HepG2 (cell line): ENCODE data around the gene UBE2C. TPM values are rescaled to one million over a fixed set of nuclear protein-coding genes. Genes with fewer than 3 reads are reported as not detected.

Experiments
- ATAC-seq: fragments of 200-7000 bp; cut with Tn5 transposase; 3 replicates; pipeline ENCODE4 v1.9.1; 2020; ENCODE audit warnings: mild to moderate bottlenecking, moderate library complexity
- BruUV-seq: library from RNA; stranded (reverse); fragments of 400-500 nt; replicated peaks from 2 replicates; lab custom pipeline; 2021; lab: Mats Ljungman, UMichigan
- CTCF ChIA-PET: fragments of 300-600 bp; formaldehyde crosslinking; extraction: SDS; loops from one replicate; lab custom pipeline; 2021; ENCODE audit warnings: low total read pairs, inconsistent platforms, low intra/inter-chr PET ratio; lab: Yijun Ruan, JAX
- POLR2A ChIA-PET: fragments of 350-600 bp; sonication (Branson Sonifier 250); formaldehyde crosslinking; loops from one replicate; lab custom pipeline; 2020; ENCODE audit warnings: antibody characterized with exemption, inconsistent platforms; lab: Yijun Ruan, JAX
- DNase-seq: peaks from one replicate; pipeline ENCODE4 v3.0.0-alpha.2; 2015; ENCODE audit warnings: low spot score
- FAIRE-seq: peaks from 3 replicates; lab custom pipeline; 2011; peaks lifted over from hg19 to GRCh38; lab: Jason Lieb, UNC
- H2AFZ ChIP-seq: one replicate; pipeline ENCODE4 v1.6.1; 2011; ENCODE audit warnings: low read length, inconsistent platforms
- H3K27ac ChIP-seq: fragments of 300-600 bp; 3 replicates; pipeline ENCODE4 v1.8.0; 2011; ENCODE audit warnings: mixed run types, mild to moderate bottlenecking, mixed read lengths, low read length, inconsistent platforms; ENCODE audit not compliant: insufficient read depth; ENCODE audit errors: extremely low read length
- H3K27me3 ChIP-seq, 2 experiments: fragments of 200-600 bp in 1 of 2; 2 replicates in 1 of 2; 3 replicates in 1 of 2; pipeline versions ENCODE4 v1.6.0 to v1.8.0; 2011; ENCODE audit warnings: low read length in 2 of 2, mild to moderate bottlenecking in 2 of 2, moderate library complexity in 2 of 2, inconsistent platforms in 1 of 2; ENCODE audit not compliant: insufficient read depth in 2 of 2, control insufficient read depth in 1 of 2
- H3K36me3 ChIP-seq, 2 experiments: fragments of 200-600 bp in 1 of 2; replicated peaks in 1 of 2; 2 replicates in 1 of 2; 3 replicates in 1 of 2; pipeline versions ENCODE4 v1.5.1 to v1.8.0; 2011; ENCODE audit warnings: low read length in 2 of 2, inconsistent platforms in 1 of 2; ENCODE audit not compliant: insufficient read depth in 2 of 2, control insufficient read depth in 1 of 2
- H3K4me1 ChIP-seq: 2 replicates; pipeline ENCODE4 v1.5.1; 2012; ENCODE audit warnings: low read length, inconsistent platforms; ENCODE audit not compliant: insufficient read depth
- H3K4me2 ChIP-seq: 2 replicates; pipeline ENCODE4 v1.6.0; 2011; ENCODE audit warnings: low read depth, low read length, inconsistent platforms
- H3K4me3 ChIP-seq, 3 experiments: fragments of 200-600 bp in 1 of 3; sonication (generic), shearing (Covaris generic) in 1 of 3; replicated peaks in 1 of 3; 2 replicates each; pipeline ENCODE4 v1.5.1; 2011 to 2016; ENCODE audit warnings: low read length in 3 of 3, inconsistent platforms in 2 of 3, low read depth in 2 of 3, mild to moderate bottlenecking in 2 of 3, control low read depth in 1 of 3, mixed read lengths in 1 of 3; ENCODE audit not compliant: insufficient read depth in 1 of 3
- H3K79me2 ChIP-seq: one replicate; pipeline ENCODE4 v1.6.1; 2011; ENCODE audit warnings: low read length, inconsistent platforms; ENCODE audit not compliant: insufficient read depth
- H3K9ac ChIP-seq: 2 replicates; pipeline ENCODE4 v1.6.0; 2011; ENCODE audit warnings: mild to moderate bottlenecking, low read depth, low read length, inconsistent platforms; ENCODE audit not compliant: insufficient read depth
- H3K9me3 ChIP-seq: 2 replicates; pipeline ENCODE4 v1.5.1; 2012; ENCODE audit warnings: mild to moderate bottlenecking, low read length
- H4K20me1 ChIP-seq: 2 replicates; pipeline ENCODE4 v1.6.0; 2011; ENCODE audit warnings: inconsistent platforms, mild to moderate bottlenecking, low read length, moderate library complexity; ENCODE audit not compliant: insufficient read depth
- CHD4 ChIP-seq: fragments of 200-600 bp; sonication (generic); IDR thresholded peaks from 2 replicates; pipeline ENCODE4 v1.7.0; 2017; ENCODE audit warnings: mild to moderate bottlenecking, low read length, borderline replicate concordance
- HMG20A ChIP-seq: IDR thresholded peaks from 2 replicates; pipeline ENCODE4 v1.6.1; 2016; ENCODE audit warnings: borderline replicate concordance
- MYNN ChIP-seq: sonication (generic); formaldehyde crosslinking; IDR thresholded peaks from 2 replicates; pipeline ENCODE4 v1.4.0; 2020; ENCODE audit warnings: mild to moderate bottlenecking, low read depth, missing genetic modification reagents
- NCOA2 ChIP-seq: sonication (generic); formaldehyde crosslinking; IDR thresholded peaks from 2 replicates; pipeline ENCODE4 v1.8.0; 2022; ENCODE audit warnings: inconsistent platforms
- SPEN ChIP-seq: sonication (generic); formaldehyde crosslinking; IDR thresholded peaks from 2 replicates; pipeline ENCODE4 v1.5.1; 2020; ENCODE audit warnings: low read depth, mild to moderate bottlenecking, missing genetic modification reagents
- TBX2 ChIP-seq: sonication (generic); formaldehyde crosslinking; IDR thresholded peaks from 2 replicates; pipeline ENCODE4 v1.5.0; 2020; ENCODE audit warnings: missing genetic modification reagents, mild to moderate bottlenecking, borderline replicate concordance
- ZNF572 ChIP-seq: sonication (generic); formaldehyde crosslinking; IDR thresholded peaks from 2 replicates; pipeline ENCODE4 v1.5.1; 2020; ENCODE audit warnings: mild to moderate bottlenecking, missing genetic modification reagents
- ZNF589 ChIP-seq: sonication (generic); formaldehyde crosslinking; conservative IDR thresholded peaks from 2 replicates; pipeline ENCODE4 v1.8.0; 2022; ENCODE audit warnings: mild to moderate bottlenecking, moderate library complexity, missing genetic modification reagents
- ZNF629 ChIP-seq: sonication (generic); formaldehyde crosslinking; conservative IDR thresholded peaks from 2 replicates; pipeline ENCODE4 v1.5.0; 2020; ENCODE audit warnings: missing genetic modification reagents
- WGBS: methylation state at CpG from one replicate; pipeline ENCODE4 v1.1.6; 2017; ENCODE audit warnings: low lambda C conversion rate; 5-methylcytosine and 5-hydroxymethylcytosine counted together
- in situ Hi-C: cut with HindIII; loops from 2 replicates; pipeline ENCODE4 v1.10.0; 2017; ENCODE audit warnings: low pct_unique_long_range_greater_than_20kb; ENCODE audit not compliant: extremely low pct_ligation_motif_present
- intact Hi-C: fragments of 100-400 bp; cut with micrococcal nuclease; formaldehyde crosslinking; loops from one replicate; pipeline ENCODE4 v1.10.0; 2022; ENCODE audit not compliant: unreplicated experiment
- polyA plus RNA-seq, 8 experiments: library from polyadenylated mRNA; depleted of rRNA in 3 of 8; stranded (reverse) in 7 of 8; unstranded in 1 of 8; fragments of >200 nt; fragmentation: Illumina TruSeq in 4 of 8; extraction: Trizol in 4 of 8; gene quantifications; 2 replicates each; pipeline versions ENCODE4 v1.2.1 to v1.2.3, GENCODE V29; 2011 to 2016; ENCODE audit warnings: low read depth in 4 of 8, missing spikeins in 1 of 8, mixed read lengths in 1 of 8; ENCODE audit not compliant: insufficient read depth in 1 of 8
- total RNA-seq, 5 experiments: library from RNA; depleted of rRNA; stranded (reverse); fragments of >200 nt; fragmentation: Illumina TruSeq; extraction: Trizol; gene quantifications; 2 replicates each; pipeline ENCODE4 v1.2.3, GENCODE V29; 2016; ENCODE audit warnings: low read depth in 1 of 5
- TF ChIP-seq, protein P1 (sequence below): sonication (generic); formaldehyde crosslinking; IDR thresholded peaks from 2 replicates; pipeline ENCODE4 v1.5.0; 2020; ENCODE audit warnings: missing genetic modification reagents
- TF ChIP-seq, protein P2 (sequence below): IDR thresholded peaks from 2 replicates; pipeline ENCODE4 v1.6.1; 2016; ENCODE audit warnings: low read depth, borderline replicate concordance
- TF ChIP-seq, protein P3 (sequence below): IDR thresholded peaks from 2 replicates; pipeline ENCODE4 v1.6.1; 2016; ENCODE audit warnings: low read depth
- TF ChIP-seq, protein P4 (sequence below): sonication (generic); formaldehyde crosslinking; IDR thresholded peaks from 2 replicates; pipeline ENCODE4 v1.4.0; 2020; ENCODE audit warnings: mild to moderate bottlenecking, missing genetic modification reagents

The UBE2C gene
- total and polyA plus RNA-seq, 2 of the 13 experiments (the other 11 are each of a cell fraction or from before 2014, with no cell fraction given) = 100 to 123 TPM

DNA sequence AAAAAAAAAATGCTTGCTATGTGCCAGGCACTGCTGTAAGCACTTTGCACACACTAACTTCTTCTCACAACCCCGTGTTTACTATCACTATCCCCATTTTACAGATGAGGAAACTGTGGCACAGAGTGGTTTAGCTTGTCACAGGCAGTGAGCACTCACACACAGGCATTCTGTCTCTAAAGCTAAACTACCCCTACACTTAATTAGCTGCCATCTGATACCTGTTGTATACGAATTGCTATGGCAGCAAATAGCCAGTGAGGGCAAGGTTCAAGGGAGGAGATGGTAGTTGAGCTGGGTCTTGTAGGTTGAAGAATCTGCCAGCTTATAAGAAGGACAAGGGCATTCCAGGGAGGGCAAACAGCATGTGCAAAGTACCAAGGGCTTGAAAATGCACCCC, 9.5 kb downstream of the UBE2C start:
- DNase-seq = no peak
- Histone ChIP-seq H3K79me2 (no peaks in the 10 kb centered on the region), H3K27me3 (no peaks in the 10 kb centered on the region), H3K4me1 (peaks cover 40% of the 10 kb centered on the region), H3K27ac (no peak overlapping the region), H3K4me3 (no peak overlapping the region), H3K9me3 (no peaks in the 10 kb centered on the region), H3K9ac (no peak overlapping the region), H4K20me1 (no peaks in the 10 kb centered on the region), H3K36me3 (no peaks in the 10 kb centered on the region), H2AFZ (no peak overlapping the region), H3K4me2 (no peak overlapping the region)
- in situ Hi-C loops (no loop called here), intact Hi-C loops (no loop called here)
- ChIA-PET CTCF (no interaction called here), POLR2A (interaction anchor here (0.5 to 1.6 kb wide), 2 partner anchors 59 to 146 kb away, joined by 3 read pairs; partner anchors contain the start of gene ZSWIM1)
- WGBS = 6% methylated on average over 2 of the region's 2 CpGs
- TF ChIP-seq ZNF572 = no peak
- no peak for TF ChIP-seq HMG20A (CRISPR knock-in tag)
- TF ChIP-seq, protein P1, sequence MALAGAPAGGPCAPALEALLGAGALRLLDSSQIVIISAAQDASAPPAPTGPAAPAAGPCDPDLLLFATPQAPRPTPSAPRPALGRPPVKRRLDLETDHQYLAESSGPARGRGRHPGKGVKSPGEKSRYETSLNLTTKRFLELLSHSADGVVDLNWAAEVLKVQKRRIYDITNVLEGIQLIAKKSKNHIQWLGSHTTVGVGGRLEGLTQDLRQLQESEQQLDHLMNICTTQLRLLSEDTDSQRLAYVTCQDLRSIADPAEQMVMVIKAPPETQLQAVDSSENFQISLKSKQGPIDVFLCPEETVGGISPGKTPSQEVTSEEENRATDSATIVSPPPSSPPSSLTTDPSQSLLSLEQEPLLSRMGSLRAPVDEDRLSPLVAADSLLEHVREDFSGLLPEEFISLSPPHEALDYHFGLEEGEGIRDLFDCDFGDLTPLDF = no peak
- TF ChIP-seq MYNN (CRISPR knock-in tag) = no peak
- TF ChIP-seq, protein P2, sequence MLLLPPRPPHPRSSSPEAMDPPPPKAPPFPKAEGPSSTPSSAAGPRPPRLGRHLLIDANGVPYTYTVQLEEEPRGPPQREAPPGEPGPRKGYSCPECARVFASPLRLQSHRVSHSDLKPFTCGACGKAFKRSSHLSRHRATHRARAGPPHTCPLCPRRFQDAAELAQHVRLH (CRISPR knock-in tag) = no peak
- TF ChIP-seq, protein P3, sequence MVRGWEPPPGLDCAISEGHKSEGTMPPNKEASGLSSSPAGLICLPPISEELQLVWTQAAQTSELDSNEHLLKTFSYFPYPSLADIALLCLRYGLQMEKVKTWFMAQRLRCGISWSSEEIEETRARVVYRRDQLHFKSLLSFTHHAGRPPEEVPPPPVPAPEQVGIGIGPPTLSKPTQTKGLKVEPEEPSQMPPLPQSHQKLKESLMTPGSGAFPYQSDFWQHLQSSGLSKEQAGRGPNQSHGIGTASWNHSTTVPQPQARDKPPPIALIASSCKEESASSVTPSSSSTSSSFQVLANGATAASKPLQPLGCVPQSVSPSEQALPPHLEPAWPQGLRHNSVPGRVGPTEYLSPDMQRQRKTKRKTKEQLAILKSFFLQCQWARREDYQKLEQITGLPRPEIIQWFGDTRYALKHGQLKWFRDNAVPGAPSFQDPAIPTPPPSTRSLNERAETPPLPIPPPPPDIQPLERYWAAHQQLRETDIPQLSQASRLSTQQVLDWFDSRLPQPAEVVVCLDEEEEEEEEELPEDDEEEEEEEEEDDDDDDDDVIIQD (CRISPR knock-in tag) = no peak
- peak; percentile 67; the same call in 1 of the 2 replicates for TF ChIP-seq CHD4
- no peak for TF ChIP-seq NCOA2 (CRISPR knock-in tag)
- no peak for TF ChIP-seq TBX2 (CRISPR knock-in tag)
- TF ChIP-seq ZNF589 (CRISPR knock-in tag) = no peak
- TF ChIP-seq, protein P4, sequence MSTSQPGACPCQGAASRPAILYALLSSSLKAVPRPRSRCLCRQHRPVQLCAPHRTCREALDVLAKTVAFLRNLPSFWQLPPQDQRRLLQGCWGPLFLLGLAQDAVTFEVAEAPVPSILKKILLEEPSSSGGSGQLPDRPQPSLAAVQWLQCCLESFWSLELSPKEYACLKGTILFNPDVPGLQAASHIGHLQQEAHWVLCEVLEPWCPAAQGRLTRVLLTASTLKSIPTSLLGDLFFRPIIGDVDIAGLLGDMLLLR (CRISPR knock-in tag) = no peak
- TF ChIP-seq SPEN (CRISPR knock-in tag) = no peak
- TF ChIP-seq ZNF629 = peak; percentile 88
- no peak for FAIRE-seq
- BruUV-seq = no TSS peak
- no peak for ATAC-seq
